Keratinocyte (primary cell): ENCODE data around the gene MIR17HG.
A peak's percentile ranks its signal among the peaks of the same experiment; 100 is the strongest.

ENCODE experiments used
- EZH2 ChIP-seq: IDR thresholded peaks from one replicate; pipeline ENCODE4 v1.6.1; 2012; ENCODE audit warnings: inconsistent platforms, mild to moderate bottlenecking, low read length, moderate library complexity
- TF ChIP-seq, protein P1 (sequence below), 3 experiments: IDR thresholded peaks in 1 of 3; conservative IDR thresholded peaks in 1 of 3; optimal IDR thresholded peaks in 1 of 3; 2 replicates in 2 of 3; 3 replicates in 1 of 3; pipeline versions ENCODE3 to v1.5.1; 2011; ENCODE audit warnings: low read length in 3 of 3, mild to moderate bottlenecking in 3 of 3, moderate library complexity in 2 of 3, control low read depth in 1 of 3, inconsistent platforms in 1 of 3; ENCODE audit not compliant: insufficient read depth in 2 of 3; ENCODE audit errors: extremely low read depth in 1 of 3

DNA sequence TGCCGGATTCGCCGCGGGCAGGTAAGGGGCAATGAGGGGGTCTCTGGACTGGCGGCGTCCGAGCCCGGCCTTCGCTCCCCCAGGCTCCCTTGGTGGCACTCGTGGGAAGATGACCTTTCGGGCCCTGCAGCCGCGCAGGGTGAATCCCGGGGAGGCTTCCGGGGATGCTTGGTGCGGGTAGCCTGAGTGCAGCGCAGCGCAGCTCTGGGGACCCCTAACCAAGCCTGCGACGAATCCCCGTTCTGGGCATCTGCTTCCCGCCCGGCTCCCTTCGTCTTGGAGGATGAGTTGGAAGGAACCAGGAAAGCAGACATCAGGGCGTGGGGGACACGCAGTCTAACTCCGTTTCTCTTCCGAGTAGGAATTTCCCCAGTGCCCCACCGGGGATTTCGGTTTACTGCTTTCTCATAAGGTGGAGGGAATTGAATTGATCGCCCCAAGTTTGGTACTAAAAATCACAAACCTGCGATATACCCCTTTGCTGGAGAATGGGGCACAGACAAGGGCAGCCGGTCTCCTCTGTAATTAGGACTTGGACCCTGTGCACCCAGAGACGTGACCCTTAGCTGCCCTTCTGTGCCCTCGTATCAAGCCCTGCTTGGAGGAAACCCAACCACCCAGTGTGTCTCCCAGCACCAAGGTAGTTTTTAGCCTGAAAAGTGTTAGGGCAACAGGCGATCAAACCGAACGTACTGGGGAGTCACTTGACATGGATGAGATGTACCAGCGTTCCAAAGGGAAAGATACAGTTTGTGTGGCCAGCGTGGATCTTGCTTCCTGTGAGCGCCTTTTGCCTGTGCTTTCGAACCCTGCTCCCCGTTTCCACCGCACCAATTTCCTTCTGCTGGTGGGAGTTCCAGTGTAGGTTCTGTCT lies 51.9 kb downstream of the MIR17HG start:
- TF ChIP-seq, protein P1, sequence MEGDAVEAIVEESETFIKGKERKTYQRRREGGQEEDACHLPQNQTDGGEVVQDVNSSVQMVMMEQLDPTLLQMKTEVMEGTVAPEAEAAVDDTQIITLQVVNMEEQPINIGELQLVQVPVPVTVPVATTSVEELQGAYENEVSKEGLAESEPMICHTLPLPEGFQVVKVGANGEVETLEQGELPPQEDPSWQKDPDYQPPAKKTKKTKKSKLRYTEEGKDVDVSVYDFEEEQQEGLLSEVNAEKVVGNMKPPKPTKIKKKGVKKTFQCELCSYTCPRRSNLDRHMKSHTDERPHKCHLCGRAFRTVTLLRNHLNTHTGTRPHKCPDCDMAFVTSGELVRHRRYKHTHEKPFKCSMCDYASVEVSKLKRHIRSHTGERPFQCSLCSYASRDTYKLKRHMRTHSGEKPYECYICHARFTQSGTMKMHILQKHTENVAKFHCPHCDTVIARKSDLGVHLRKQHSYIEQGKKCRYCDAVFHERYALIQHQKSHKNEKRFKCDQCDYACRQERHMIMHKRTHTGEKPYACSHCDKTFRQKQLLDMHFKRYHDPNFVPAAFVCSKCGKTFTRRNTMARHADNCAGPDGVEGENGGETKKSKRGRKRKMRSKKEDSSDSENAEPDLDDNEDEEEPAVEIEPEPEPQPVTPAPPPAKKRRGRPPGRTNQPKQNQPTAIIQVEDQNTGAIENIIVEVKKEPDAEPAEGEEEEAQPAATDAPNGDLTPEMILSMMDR (optimal IDR thresholded peaks at IDR 0.05 in 1 of 3, IDR thresholded peaks at IDR 0.05 in 1 of 3, conservative IDR thresholded peaks at IDR 0.05 in 1 of 3; ENCODE audit: extremely low read depth in 1 of 3, insufficient read depth in 2 of 3, low read length in 3 of 3): no peak
- peak; percentile 64 for TF ChIP-seq EZH2
